A549 treated with CORT108297 at 1 μM for 4 hours (cell line): Measurements from ENCODE around the gene LILRA2. TPM values are rescaled to one million over a fixed set of nuclear protein-coding genes. Genes with fewer than 3 reads are reported as not detected.

Source experiments
- total RNA-seq: library from RNA; stranded (reverse); fragments of 200-300 nt; extraction: Qiagen RNA extraction; gene quantifications from 5 replicates; pipeline ENCODE4 v1.2.3, GENCODE V29; 2022

Gene LILRA2
- total RNA-seq = not detected in 5 replicates

GRCh38 chr19:54573330-54573872 is at the start of gene LILRA2:
LILRA2 (plus strand) TSS chr19:54573790; CDS start chr19:54573879, 89 bp downstream.

GRCh38 chr19:54593445-54593844 is 19.9 kb downstream of the LILRA2 start, which contains the start of gene LILRA1:
LILRA1 (plus strand) TSS chr19:54593632; CDS start chr19:54594245, 613 bp downstream.

GRCh38 chr19:54630262-54630661 is 56.7 kb downstream of the LILRA2 start, which contains the start of gene LILRB1:
LILRB1 (plus strand) TSS chr19:54630484; CDS start chr19:54631074, 590 bp downstream.

Other genes with a start within 250 kb of the LILRA2 start
- 0.13 TPM in 1 of 5 replicates, not detected in the others for gene LILRA4, start 234.6 kb upstream of the LILRA2 start, total RNA-seq
- gene LAIR1, start 208.9 kb upstream of the LILRA2 start, total RNA-seq = not detected in 5 replicates
- 0.07 to 0.27 TPM (median 0.20 TPM) in 3 of 5 replicates, not detected in the others for gene TTYH1, start 158.3 kb upstream of the LILRA2 start, total RNA-seq
- gene LENG8, start 124.6 kb upstream of the LILRA2 start, total RNA-seq = 68.5 to 144 TPM (median 126 TPM) in 5 replicates
- 3.7 to 8.0 TPM (median 7.3 TPM) in 5 replicates for gene LENG9, start 110.0 kb upstream of the LILRA2 start, total RNA-seq
- not detected in 5 replicates for gene CDC42EP5, start 100.5 kb upstream of the LILRA2 start, total RNA-seq
- not detected in 5 replicates for gene LAIR2, start 71.0 kb upstream of the LILRA2 start, total RNA-seq
- gene LILRA1, start 19.8 kb downstream of the LILRA2 start, total RNA-seq = not detected in 5 replicates
- gene LILRB1, start 56.7 kb downstream of the LILRA2 start, total RNA-seq = 0.08 TPM in 1 of 5 replicates, not detected in the others
- gene LILRB4, start 89.2 kb downstream of the LILRA2 start, total RNA-seq = 0.06 TPM in 1 of 5 replicates, not detected in the others
- gene KIR3DL3, start 150.7 kb downstream of the LILRA2 start, total RNA-seq = not detected in 5 replicates
- not detected in 5 replicates for gene KIR2DL3, start 164.7 kb downstream of the LILRA2 start, total RNA-seq
- gene KIR2DL1, start 196.0 kb downstream of the LILRA2 start, total RNA-seq = not detected in 5 replicates
- gene KIR2DL4, start 229.8 kb downstream of the LILRA2 start, total RNA-seq = not detected in 5 replicates
- gene KIR3DL1, start 242.7 kb downstream of the LILRA2 start, total RNA-seq = not detected in 5 replicates